NT2/D1 (cell line): Measurements from ENCODE around the gene ILK.

Source experiments
- SUZ12 ChIP-seq: IDR thresholded peaks from 2 replicates; pipeline ENCODE4 v1.6.1; 2011; ENCODE audit not compliant: insufficient read length, insufficient read depth; ENCODE audit errors: extremely low read depth
- YY1 ChIP-seq: IDR thresholded peaks from 2 replicates; pipeline ENCODE4 v1.6.1; 2011; ENCODE audit not compliant: insufficient read length, insufficient read depth
- ZNF274 ChIP-seq: IDR thresholded peaks from 2 replicates; pipeline ENCODE4 v1.6.1; 2011; ENCODE audit warnings: mild to moderate bottlenecking, low read depth, low read length

DNA sequence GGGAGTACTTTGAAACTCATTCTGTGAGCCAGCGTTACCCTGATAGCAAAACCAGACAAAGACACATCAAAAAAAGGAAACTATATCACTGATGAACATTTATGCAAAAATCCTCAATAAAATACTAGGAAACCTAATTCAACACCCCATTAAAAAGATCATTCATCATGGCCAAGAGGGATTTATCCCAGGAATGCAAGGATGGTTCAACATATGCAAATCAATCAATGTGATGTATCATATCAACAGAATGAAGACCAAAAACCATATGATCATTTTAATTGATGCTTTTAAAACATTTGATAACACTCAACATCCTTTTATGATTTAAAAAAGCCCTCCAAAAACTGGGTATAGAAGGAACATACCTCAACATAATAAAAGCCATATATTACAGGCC lies 20.0 kb upstream of the ILK start:
- TF ChIP-seq ZNF274 (no peak), SUZ12 (no peak), YY1 (no peak)
